SK-N-SH (cell line): ENCODE data around the gene FBH1. TPM values are rescaled to one million over a fixed set of nuclear protein-coding genes. Genes with fewer than 3 reads are reported as not detected.
"Not testable (repeated sequence)": the region's sequence is repeated elsewhere in the genome, so short reads cannot be mapped to it uniquely, and the experiment has no call there.

Experiments used
- CTCF ChIA-PET: fragments of 300-600, 350-600 bp; formaldehyde crosslinking; extraction: SDS; loops from one replicate; lab custom pipeline; 2021; lab: Yijun Ruan, JAX
- POLR2A ChIA-PET: fragments of 350-600 bp; sonication (Branson Sonifier 250); formaldehyde crosslinking; extraction: SDS; loops from one replicate; lab custom pipeline; 2020; ENCODE audit warnings: antibody characterized with exemption, inconsistent platforms; lab: Yijun Ruan, JAX
- DNase-seq: peaks from one replicate; pipeline ENCODE4 v3.0.0; 2012
- H2AFZ ChIP-seq: fragments of 200-600 bp; sonication (generic); 2 replicates; pipeline ENCODE4 v1.8.1; 2016; ENCODE audit warnings: antibody characterized with exemption, mild to moderate bottlenecking, low read depth
- H3F3A ChIP-seq: fragments of 200-600 bp; sonication (generic); replicated peaks from 2 replicates; pipeline ENCODE3; 2016; ENCODE audit warnings: antibody characterized with exemption, mild to moderate bottlenecking; ENCODE audit not compliant: insufficient read depth
- H3K27ac ChIP-seq, 2 experiments: fragments of 200-500 bp in 1 of 2; fragments of 200-600 bp in 1 of 2; sonication (Bioruptor generic) in 1 of 2; sonication (generic), shearing (Covaris generic) in 1 of 2; 2 replicates each; pipeline versions ENCODE4 v1.5.1 to v1.6.1; 2014 to 2016; ENCODE audit warnings: low read depth in 2 of 2, inconsistent platforms in 1 of 2, low read length in 1 of 2, mild to moderate bottlenecking in 1 of 2, mixed read lengths in 1 of 2
- H3K27me3 ChIP-seq: fragments of 200-600 bp; sonication (generic), shearing (Covaris generic); 2 replicates; pipeline ENCODE4 v1.6.1; 2016; ENCODE audit warnings: mixed run types; ENCODE audit not compliant: insufficient read depth
- H3K36me3 ChIP-seq, 2 experiments: fragments of 200-500 bp in 1 of 2; fragments of 200-600 bp in 1 of 2; sonication (Bioruptor generic) in 1 of 2; sonication (generic) in 1 of 2; replicated peaks in 1 of 2; 2 replicates each; pipeline versions ENCODE3 to v1.5.1; 2014 to 2016; ENCODE audit warnings: low read length in 1 of 2, mild to moderate bottlenecking in 1 of 2; ENCODE audit not compliant: insufficient read depth in 2 of 2, control insufficient read depth in 1 of 2
- H3K4me1 ChIP-seq, 2 experiments: fragments of 200-500 bp in 1 of 2; fragments of 200-600 bp in 1 of 2; sonication (Bioruptor generic) in 1 of 2; sonication (generic), shearing (Covaris generic) in 1 of 2; 2 replicates each; pipeline versions ENCODE4 v1.5.1 to v1.6.1; 2014 to 2016; ENCODE audit warnings: low read depth in 1 of 2, low read length in 1 of 2, mixed run types in 1 of 2; ENCODE audit not compliant: insufficient read depth in 2 of 2, control insufficient read depth in 1 of 2
- H3K4me2 ChIP-seq: fragments of 200-600 bp; sonication (generic), shearing (Covaris generic); 2 replicates; pipeline ENCODE4 v1.6.1; 2017; ENCODE audit warnings: mixed run types
- H3K4me3 ChIP-seq, 2 experiments: fragments of 200-500 bp in 1 of 2; fragments of 200-600 bp in 1 of 2; sonication (Bioruptor generic) in 1 of 2; sonication (generic), shearing (Covaris generic) in 1 of 2; 2 replicates each; pipeline versions ENCODE4 v1.5.1 to v1.8.1; 2014 to 2016; ENCODE audit warnings: low read depth in 2 of 2, inconsistent platforms in 1 of 2, low read length in 1 of 2, mild to moderate bottlenecking in 1 of 2, mixed read lengths in 1 of 2, moderate library complexity in 1 of 2
- H3K79me2 ChIP-seq: fragments of 200-600 bp; sonication (generic); 2 replicates; pipeline ENCODE4 v1.8.1; 2017; ENCODE audit warnings: mild to moderate bottlenecking; ENCODE audit not compliant: insufficient read depth
- H3K9ac ChIP-seq: fragments of 200-600 bp; sonication (generic); 2 replicates; pipeline ENCODE4 v1.6.1; 2017; ENCODE audit warnings: mixed run types
- H3K9me2 ChIP-seq: fragments of 200-600 bp; sonication (generic); 2 replicates; pipeline ENCODE4 v1.6.1; 2017; ENCODE audit warnings: mixed run types
- H3K9me3 ChIP-seq: fragments of 200-600 bp; sonication (generic); 2 replicates; pipeline ENCODE4 v1.6.1; 2017; ENCODE audit warnings: mixed run types, mild to moderate bottlenecking, moderate library complexity
- H4K20me1 ChIP-seq: fragments of 200-600 bp; sonication (generic); 2 replicates; pipeline ENCODE4 v1.6.1; 2017; ENCODE audit warnings: mild to moderate bottlenecking, mixed run types; ENCODE audit not compliant: insufficient read depth
- FOSL2 ChIP-seq: IDR thresholded peaks from 2 replicates; pipeline ENCODE4 v1.4.0; 2012; ENCODE audit warnings: low read depth, mild to moderate bottlenecking, moderate library complexity, borderline replicate concordance
- FOXM1 ChIP-seq: IDR thresholded peaks from 2 replicates; pipeline ENCODE4 v1.4.0; 2012; ENCODE audit warnings: low read depth, mild to moderate bottlenecking
- GABPA ChIP-seq: IDR thresholded peaks from 2 replicates; pipeline ENCODE4 v1.4.0; 2012; ENCODE audit warnings: low read depth, mild to moderate bottlenecking
- GATA2 ChIP-seq: sonication (generic); formaldehyde crosslinking; IDR thresholded peaks from 2 replicates; pipeline ENCODE4 v1.5.0; 2020; ENCODE audit warnings: mild to moderate bottlenecking, missing genetic modification reagents
- MEF2A ChIP-seq: IDR thresholded peaks from 2 replicates; pipeline ENCODE4 v1.4.0; 2012; ENCODE audit warnings: low read depth, borderline replicate concordance
- NFIC ChIP-seq: IDR thresholded peaks from 2 replicates; pipeline ENCODE4 v1.4.0; 2012; ENCODE audit warnings: borderline replicate concordance
- NRF1 ChIP-seq: IDR thresholded peaks from 2 replicates; pipeline ENCODE4 v1.6.1; 2012; ENCODE audit warnings: low read depth, mild to moderate bottlenecking, low read length
- POLR2AphosphoS5 ChIP-seq: IDR thresholded peaks from 2 replicates; pipeline ENCODE4 v1.6.1; 2012; ENCODE audit warnings: low read depth, low read length
- RAD21 ChIP-seq: IDR thresholded peaks from 2 replicates; pipeline ENCODE4 v1.6.1; 2012; ENCODE audit warnings: mild to moderate bottlenecking, low read length
- RCOR1 ChIP-seq: fragments of 150-350 bp; IDR thresholded peaks from 2 replicates; pipeline ENCODE4 v1.6.1; 2017; ENCODE audit warnings: antibody characterized with exemption, low read length
- RFX5 ChIP-seq: IDR thresholded peaks from 2 replicates; pipeline ENCODE4 v1.6.1; 2012; ENCODE audit warnings: mild to moderate bottlenecking, improper control_type of control experiment, low read length
- SIN3A ChIP-seq: IDR thresholded peaks from 2 replicates; pipeline ENCODE4 v1.6.1; 2012; ENCODE audit warnings: low read depth, mild to moderate bottlenecking, low read length, moderate library complexity, borderline replicate concordance
- TCF12 ChIP-seq: IDR thresholded peaks from 2 replicates; pipeline ENCODE4 v1.4.0; 2012
- TEAD4 ChIP-seq: IDR thresholded peaks from 2 replicates; pipeline ENCODE4 v1.4.0; 2012; ENCODE audit warnings: mild to moderate bottlenecking, borderline replicate concordance; ENCODE audit not compliant: insufficient read depth
- WGBS: methylation state at CpG from one replicate; pipeline ENCODE4 v1.1.6; 2017; ENCODE audit warnings: low lambda C conversion rate; 5-methylcytosine and 5-hydroxymethylcytosine counted together
- polyA plus RNA-seq, 3 experiments: library from polyadenylated mRNA; depleted of rRNA; stranded (reverse); fragments of >200 nt; gene quantifications; 2 replicates each; pipeline ENCODE4 v1.2.3, GENCODE V29; 2012
- TF ChIP-seq, protein P1 (sequence below): IDR thresholded peaks from 2 replicates; pipeline ENCODE4 v1.4.0; 2012; ENCODE audit warnings: low read depth, borderline replicate concordance
- TF ChIP-seq, protein P2 (sequence below): IDR thresholded peaks from 2 replicates; pipeline ENCODE4; 2012
- TF ChIP-seq, protein P3 (sequence below): fragments of 200-600 bp; sonication (generic); IDR thresholded peaks from 2 replicates; pipeline ENCODE4 v1.6.1; 2017; ENCODE audit warnings: antibody characterized with exemption, mild to moderate bottlenecking, moderate library complexity
- TF ChIP-seq, protein P4 (sequence below): fragments of 150-350 bp; IDR thresholded peaks from 2 replicates; pipeline ENCODE4 v1.6.1; 2017; ENCODE audit warnings: antibody characterized with exemption, low read length, low read depth, borderline replicate concordance
- TF ChIP-seq, protein P5 (sequence below): IDR thresholded peaks from 2 replicates; pipeline ENCODE4 v1.6.1; 2012; ENCODE audit warnings: mild to moderate bottlenecking, low read depth, low read length, moderate library complexity

FBH1 gene
- polyA plus RNA-seq, 1 of the 3 experiments (the other 2 are of a cell fraction), result 60.9 TPM

DNA sequence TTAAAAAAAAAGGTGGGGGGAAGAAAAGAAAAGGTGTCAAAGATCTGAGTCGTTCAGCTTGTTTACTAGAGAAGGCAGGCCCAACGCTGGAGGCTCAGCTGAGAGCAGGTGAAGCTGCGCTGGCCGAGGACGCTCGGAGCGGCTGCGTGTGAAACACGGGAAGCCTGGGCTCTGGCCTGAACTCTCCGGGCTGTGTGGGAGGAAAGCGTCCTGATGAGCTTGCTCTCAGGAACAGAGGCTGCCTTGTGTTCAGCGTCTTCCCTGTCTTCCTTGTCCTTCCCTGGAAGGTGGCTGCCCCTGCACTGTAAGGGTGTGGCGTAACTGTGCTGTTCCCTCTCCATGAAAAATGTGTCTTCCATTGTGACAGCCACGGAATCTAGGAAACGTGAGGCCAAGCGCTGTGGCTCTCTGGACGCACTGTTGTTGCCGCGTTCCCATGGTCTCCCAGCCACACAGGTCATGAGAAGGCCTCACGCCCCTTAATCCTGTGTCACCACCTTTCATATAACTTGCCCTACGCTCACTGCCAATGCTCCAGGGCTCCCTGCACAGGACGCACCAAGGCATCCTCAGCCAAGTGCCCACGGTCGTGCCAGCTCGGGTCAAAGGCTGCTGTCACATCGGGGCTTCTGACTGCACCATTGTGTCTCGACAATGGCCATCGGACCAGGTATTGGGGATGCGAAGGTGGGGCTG, 71.5 kb downstream of the FBH1 start:
- Histone ChIP-seq H3K27ac (no peak overlapping the region), H3K36me3 (no peaks in the 10 kb centered on the region), H3F3A (peaks cover 9% of the 10 kb centered on the region), H3K4me3 (no peak overlapping the region), H3K27me3 (no peaks in the 10 kb centered on the region), H4K20me1 (no peaks in the 10 kb centered on the region), H3K9me3 (no peaks in the 10 kb centered on the region), H3K4me1 (no peaks in the 10 kb centered on the region), H3K79me2 (no peaks in the 10 kb centered on the region), H3K9me2 (no peaks in the 10 kb centered on the region), H3K4me2 (no peak overlapping the region), H2AFZ (no peak overlapping the region), H3K9ac (no peak overlapping the region)
- no peak for TF ChIP-seq TCF12
- TF ChIP-seq, protein P1, sequence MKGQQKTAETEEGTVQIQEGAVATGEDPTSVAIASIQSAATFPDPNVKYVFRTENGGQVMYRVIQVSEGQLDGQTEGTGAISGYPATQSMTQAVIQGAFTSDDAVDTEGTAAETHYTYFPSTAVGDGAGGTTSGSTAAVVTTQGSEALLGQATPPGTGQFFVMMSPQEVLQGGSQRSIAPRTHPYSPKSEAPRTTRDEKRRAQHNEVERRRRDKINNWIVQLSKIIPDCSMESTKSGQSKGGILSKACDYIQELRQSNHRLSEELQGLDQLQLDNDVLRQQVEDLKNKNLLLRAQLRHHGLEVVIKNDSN, result no peak
- TF ChIP-seq RFX5, result no peak
- no peak for TF ChIP-seq FOSL2
- TF ChIP-seq POLR2AphosphoS5, result no peak
- TF ChIP-seq, protein P2, sequence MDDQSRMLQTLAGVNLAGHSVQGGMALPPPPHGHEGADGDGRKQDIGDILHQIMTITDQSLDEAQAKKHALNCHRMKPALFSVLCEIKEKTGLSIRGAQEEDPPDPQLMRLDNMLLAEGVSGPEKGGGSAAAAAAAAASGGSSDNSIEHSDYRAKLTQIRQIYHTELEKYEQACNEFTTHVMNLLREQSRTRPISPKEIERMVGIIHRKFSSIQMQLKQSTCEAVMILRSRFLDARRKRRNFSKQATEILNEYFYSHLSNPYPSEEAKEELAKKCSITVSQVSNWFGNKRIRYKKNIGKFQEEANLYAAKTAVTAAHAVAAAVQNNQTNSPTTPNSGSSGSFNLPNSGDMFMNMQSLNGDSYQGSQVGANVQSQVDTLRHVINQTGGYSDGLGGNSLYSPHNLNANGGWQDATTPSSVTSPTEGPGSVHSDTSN, result no peak
- no peak for TF ChIP-seq GABPA
- TF ChIP-seq GATA2 (CRISPR knock-in tag), result no peak
- no peak for TF ChIP-seq RCOR1
- no peak for TF ChIP-seq MEF2A
- no peak for TF ChIP-seq FOXM1
- TF ChIP-seq NFIC, result no peak
- TF ChIP-seq TEAD4, result no peak
- TF ChIP-seq NRF1, result no peak
- TF ChIP-seq SIN3A, result no peak
- TF ChIP-seq, protein P3, sequence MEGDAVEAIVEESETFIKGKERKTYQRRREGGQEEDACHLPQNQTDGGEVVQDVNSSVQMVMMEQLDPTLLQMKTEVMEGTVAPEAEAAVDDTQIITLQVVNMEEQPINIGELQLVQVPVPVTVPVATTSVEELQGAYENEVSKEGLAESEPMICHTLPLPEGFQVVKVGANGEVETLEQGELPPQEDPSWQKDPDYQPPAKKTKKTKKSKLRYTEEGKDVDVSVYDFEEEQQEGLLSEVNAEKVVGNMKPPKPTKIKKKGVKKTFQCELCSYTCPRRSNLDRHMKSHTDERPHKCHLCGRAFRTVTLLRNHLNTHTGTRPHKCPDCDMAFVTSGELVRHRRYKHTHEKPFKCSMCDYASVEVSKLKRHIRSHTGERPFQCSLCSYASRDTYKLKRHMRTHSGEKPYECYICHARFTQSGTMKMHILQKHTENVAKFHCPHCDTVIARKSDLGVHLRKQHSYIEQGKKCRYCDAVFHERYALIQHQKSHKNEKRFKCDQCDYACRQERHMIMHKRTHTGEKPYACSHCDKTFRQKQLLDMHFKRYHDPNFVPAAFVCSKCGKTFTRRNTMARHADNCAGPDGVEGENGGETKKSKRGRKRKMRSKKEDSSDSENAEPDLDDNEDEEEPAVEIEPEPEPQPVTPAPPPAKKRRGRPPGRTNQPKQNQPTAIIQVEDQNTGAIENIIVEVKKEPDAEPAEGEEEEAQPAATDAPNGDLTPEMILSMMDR, result no peak
- no peak for TF ChIP-seq RAD21
- TF ChIP-seq, protein P4, sequence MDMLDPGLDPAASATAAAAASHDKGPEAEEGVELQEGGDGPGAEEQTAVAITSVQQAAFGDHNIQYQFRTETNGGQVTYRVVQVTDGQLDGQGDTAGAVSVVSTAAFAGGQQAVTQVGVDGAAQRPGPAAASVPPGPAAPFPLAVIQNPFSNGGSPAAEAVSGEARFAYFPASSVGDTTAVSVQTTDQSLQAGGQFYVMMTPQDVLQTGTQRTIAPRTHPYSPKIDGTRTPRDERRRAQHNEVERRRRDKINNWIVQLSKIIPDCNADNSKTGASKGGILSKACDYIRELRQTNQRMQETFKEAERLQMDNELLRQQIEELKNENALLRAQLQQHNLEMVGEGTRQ, result no peak
- TF ChIP-seq, protein P5, sequence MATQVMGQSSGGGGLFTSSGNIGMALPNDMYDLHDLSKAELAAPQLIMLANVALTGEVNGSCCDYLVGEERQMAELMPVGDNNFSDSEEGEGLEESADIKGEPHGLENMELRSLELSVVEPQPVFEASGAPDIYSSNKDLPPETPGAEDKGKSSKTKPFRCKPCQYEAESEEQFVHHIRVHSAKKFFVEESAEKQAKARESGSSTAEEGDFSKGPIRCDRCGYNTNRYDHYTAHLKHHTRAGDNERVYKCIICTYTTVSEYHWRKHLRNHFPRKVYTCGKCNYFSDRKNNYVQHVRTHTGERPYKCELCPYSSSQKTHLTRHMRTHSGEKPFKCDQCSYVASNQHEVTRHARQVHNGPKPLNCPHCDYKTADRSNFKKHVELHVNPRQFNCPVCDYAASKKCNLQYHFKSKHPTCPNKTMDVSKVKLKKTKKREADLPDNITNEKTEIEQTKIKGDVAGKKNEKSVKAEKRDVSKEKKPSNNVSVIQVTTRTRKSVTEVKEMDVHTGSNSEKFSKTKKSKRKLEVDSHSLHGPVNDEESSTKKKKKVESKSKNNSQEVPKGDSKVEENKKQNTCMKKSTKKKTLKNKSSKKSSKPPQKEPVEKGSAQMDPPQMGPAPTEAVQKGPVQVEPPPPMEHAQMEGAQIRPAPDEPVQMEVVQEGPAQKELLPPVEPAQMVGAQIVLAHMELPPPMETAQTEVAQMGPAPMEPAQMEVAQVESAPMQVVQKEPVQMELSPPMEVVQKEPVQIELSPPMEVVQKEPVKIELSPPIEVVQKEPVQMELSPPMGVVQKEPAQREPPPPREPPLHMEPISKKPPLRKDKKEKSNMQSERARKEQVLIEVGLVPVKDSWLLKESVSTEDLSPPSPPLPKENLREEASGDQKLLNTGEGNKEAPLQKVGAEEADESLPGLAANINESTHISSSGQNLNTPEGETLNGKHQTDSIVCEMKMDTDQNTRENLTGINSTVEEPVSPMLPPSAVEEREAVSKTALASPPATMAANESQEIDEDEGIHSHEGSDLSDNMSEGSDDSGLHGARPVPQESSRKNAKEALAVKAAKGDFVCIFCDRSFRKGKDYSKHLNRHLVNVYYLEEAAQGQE, result no peak
- 92% methylated on average over 20 of the region's 29 CpGs for WGBS
- DNase-seq, result no peak
- ChIA-PET POLR2A (no interaction called here), CTCF (no interaction called here)

DNA sequence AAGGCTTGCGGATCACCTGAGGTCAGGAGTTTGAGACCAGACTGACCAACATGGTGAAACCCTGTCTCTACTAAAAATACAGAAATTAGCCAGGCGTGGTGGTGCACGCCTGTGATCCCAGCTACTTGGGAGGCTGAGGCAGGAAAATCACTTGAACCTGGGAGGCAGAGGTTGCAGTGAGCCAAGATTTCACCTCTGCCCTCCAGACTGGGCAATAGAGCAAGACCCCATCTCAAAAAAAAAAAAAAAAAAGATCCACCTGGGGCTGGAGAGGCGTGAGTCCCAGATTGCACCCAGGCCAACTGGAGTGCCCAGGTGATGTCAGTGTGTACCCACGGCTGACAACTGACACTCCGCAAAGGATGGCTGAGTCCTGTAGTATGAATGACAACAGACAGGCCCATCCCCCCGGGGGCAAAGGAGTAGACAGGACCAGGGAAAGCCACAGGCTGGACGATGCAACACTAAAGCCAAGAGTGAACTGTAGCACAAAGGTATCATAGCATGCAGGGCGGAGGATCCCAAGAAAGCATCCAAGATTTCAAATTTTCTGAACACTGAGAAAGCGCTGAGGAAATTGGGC, 72.4 kb downstream of the FBH1 start:
- H3K4me3 ChIP-seq, CTCF ChIA-PET, H2AFZ ChIP-seq, H3F3A ChIP-seq, H3K9ac ChIP-seq, H4K20me1 ChIP-seq, H3K36me3 ChIP-seq, H3K9me3 ChIP-seq, H3K4me1 ChIP-seq, H3K4me2 ChIP-seq, DNase-seq, POLR2A ChIA-PET, H3K79me2 ChIP-seq, H3K9me2 ChIP-seq, H3K27ac ChIP-seq, H3K27me3 ChIP-seq: not testable (repeated sequence)
- 86% methylated on average over 10 of the region's 10 CpGs for WGBS
